LoVo (cell line): ENCODE data around the gene WNT8A.
"Not testable (repeated sequence)": the region's sequence is repeated elsewhere in the genome, so short reads cannot be mapped to it uniquely, and the experiment has no call there.

Experiments
- DNase-seq: peaks from one replicate; pipeline ENCODE4 v3.0.0-alpha.2; 2016; ENCODE audit warnings: low spot score

WNT8A gene

GRCh38 chr5:138083702-138084101 lies at the start of gene WNT8A:
Gene WNT8A (plus strand): TSS chr5:138084033. CDS start chr5:138084128, 95 bp downstream.
- DNase-seq: no peak

- peak; percentile 96 for DNase-seq
These were observed 48.0 kb upstream of the WNT8A start for GRCh38 chr5:138035605-138036537.

GRCh38 chr5:138037271-138037670 lies 46.6 kb upstream of the WNT8A start:
- DNase-seq: no peak

- no peak for DNase-seq
These were observed 45.8 kb upstream of the WNT8A start for GRCh38 chr5:138037907-138038633.

- DNase-seq: no peak
These were observed 45.0 kb upstream of the WNT8A start for GRCh38 chr5:138038826-138039225.

GRCh38 chr5:138045283-138045682 lies 38.5 kb upstream of the WNT8A start:
- DNase-seq: not testable (repeated sequence)

- no peak for DNase-seq
These were observed 32.2 kb upstream of the WNT8A start for GRCh38 chr5:138051441-138052296.

- not testable (repeated sequence) for DNase-seq
These were observed 31.1 kb upstream of the WNT8A start for GRCh38 chr5:138052718-138053117.

GRCh38 chr5:138053554-138053953 lies 30.3 kb upstream of the WNT8A start:
- DNase-seq: no peak

GRCh38 chr5:138054206-138054605 lies 29.6 kb upstream of the WNT8A start:
- no peak for DNase-seq

GRCh38 chr5:138054847-138055558 lies 28.8 kb upstream of the WNT8A start:
- no peak for DNase-seq

- no peak for DNase-seq
These were observed 19.3 kb upstream of the WNT8A start for GRCh38 chr5:138064526-138064925.

GRCh38 chr5:138065102-138065501 lies 18.7 kb upstream of the WNT8A start:
- DNase-seq: no peak

- DNase-seq: no peak
These were observed 15.9 kb upstream of the WNT8A start for GRCh38 chr5:138067945-138068344.

- peak; percentile 82 for DNase-seq
These were observed 14.9 kb upstream of the WNT8A start for GRCh38 chr5:138068742-138069600.

GRCh38 chr5:138070026-138070425 lies 13.8 kb upstream of the WNT8A start:
- not testable (repeated sequence) for DNase-seq

- peak; percentile 81 for DNase-seq
These were observed 6.7 kb upstream of the WNT8A start for GRCh38 chr5:138077064-138077696.

GRCh38 chr5:138078006-138078643 lies 5.7 kb upstream of the WNT8A start:
- no peak for DNase-seq

GRCh38 chr5:138082033-138082432 lies 1.8 kb upstream of the WNT8A start:
- DNase-seq: no peak
